ENCODE results near the gene ALDH6A1. TPM values are rescaled to one million over a fixed set of nuclear protein-coding genes. Genes with fewer than 3 reads are reported as not detected.
A peak's percentile ranks its signal among the peaks of the same experiment; 100 is the strongest.

ALDH6A1 gene
- total RNA-seq, 2 donors from 2014 or later: 31.5 to 46.8 TPM

DNA sequence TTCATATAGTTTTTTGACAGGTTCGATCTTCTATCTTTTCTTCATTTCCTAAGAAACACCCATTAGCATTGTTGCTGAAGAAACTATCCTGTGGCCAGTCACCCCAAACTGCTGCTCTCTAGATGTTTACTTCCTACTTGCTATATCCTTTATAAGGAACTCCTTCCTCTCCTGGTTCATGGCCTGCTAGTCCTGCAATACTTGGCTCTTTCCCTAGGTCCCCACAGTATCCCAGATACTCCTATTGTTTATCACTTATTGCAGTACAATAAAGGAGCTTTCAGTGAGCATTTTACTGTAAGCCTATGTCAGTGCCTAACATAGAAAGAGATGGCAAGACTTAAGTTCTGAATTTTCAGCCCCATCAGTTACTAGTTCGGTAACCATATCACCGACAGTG is 2.8 kb downstream of the ALDH6A1 start:
- H3K4me1 Mint-ChIP-seq (ENCODE audit: low read depth): peaks cover 30% of the 10 kb centered on the region
- ATAC-seq (replicated peaks in 1 of 2) (no peak), DNase-seq (no peak)
- H3K4me3 Mint-ChIP-seq: no peak overlapping the region
- H3K9me3 Mint-ChIP-seq: no peaks in the 10 kb centered on the region
- H3K36me3 Mint-ChIP-seq (ENCODE audit: insufficient read depth in 2 of 2): peaks cover 0 to 3% of the 10 kb centered on the region in 2 donors
- H3K27ac Mint-ChIP-seq: no peak overlapping the region
- H3K27me3 Mint-ChIP-seq (ENCODE audit: low read depth): no peaks in the 10 kb centered on the region

DNA sequence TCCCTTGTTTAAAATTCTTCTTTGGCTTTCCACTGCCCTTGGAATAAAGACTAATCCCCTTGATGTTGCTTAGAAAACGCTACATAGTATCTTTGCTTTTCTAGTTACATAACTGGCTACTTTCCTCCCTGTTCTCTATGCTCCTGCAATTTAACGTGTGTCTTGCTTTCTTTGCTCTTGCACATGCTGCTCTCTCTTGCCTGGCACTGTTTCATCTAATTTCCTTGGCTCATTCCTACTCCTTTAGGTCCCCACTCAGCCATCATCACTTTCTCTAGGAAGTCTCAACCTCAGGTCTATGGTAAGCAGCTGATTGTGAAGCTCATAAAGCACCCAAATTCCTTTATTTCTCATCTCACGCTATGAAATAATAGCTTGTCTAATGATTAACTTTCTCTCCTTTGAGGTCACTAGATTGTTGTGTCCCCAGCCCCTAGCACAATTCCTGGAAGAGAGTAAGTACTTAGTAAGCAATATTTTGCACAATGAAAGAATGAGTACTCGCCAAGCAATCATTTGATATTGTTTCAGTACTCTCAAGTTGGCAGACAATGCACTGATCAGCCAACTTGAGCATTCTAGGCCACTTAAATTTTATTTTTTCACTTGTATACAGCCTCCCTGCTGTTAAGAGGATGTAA is 3.3 kb downstream of the ALDH6A1 start:
- ATAC-seq (replicated peaks in 1 of 2) (no peak), DNase-seq (no peak)
- H3K4me3 Mint-ChIP-seq: no peak overlapping the region
- H3K4me1 Mint-ChIP-seq (ENCODE audit: low read depth): peaks cover 24% of the 10 kb centered on the region
- H3K9me3 Mint-ChIP-seq: no peaks in the 10 kb centered on the region
- no peak overlapping the region for H3K27ac Mint-ChIP-seq
- H3K36me3 Mint-ChIP-seq (ENCODE audit: insufficient read depth in 2 of 2): peaks cover 0 to 3% of the 10 kb centered on the region in 2 donors
- no peaks in the 10 kb centered on the region for H3K27me3 Mint-ChIP-seq (ENCODE audit: low read depth)

DNA sequence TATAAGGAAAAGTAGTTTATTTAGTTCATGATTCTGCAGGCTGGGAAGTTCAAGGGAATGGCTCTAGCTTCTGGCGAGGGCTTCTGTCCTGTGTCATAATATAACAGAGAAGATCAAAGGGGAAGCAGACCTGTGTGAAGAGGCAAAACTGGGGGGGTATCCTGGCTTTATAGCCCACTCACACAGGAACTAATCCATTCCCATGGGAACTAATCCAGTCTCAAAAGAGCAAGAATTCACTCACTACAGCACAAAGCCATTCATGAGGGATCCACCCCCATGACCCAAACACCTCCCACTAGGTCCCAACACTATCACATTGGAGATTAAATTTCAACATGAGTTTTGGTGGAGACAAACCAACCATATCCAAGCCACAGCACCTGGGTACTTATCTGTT is 6.9 kb downstream of the ALDH6A1 start:
- Mint-ChIP-seq H3K27ac (no peak overlapping the region), H3K36me3 (ENCODE audit: insufficient read depth in 2 of 2) (no peaks in the 10 kb centered on the region), H3K4me1 (ENCODE audit: low read depth) (no peaks in the 10 kb centered on the region), H3K27me3 (ENCODE audit: low read depth) (no peaks in the 10 kb centered on the region), H3K9me3 (no peaks in the 10 kb centered on the region), H3K4me3 (no peak overlapping the region)
- no peak for DNase-seq
- ATAC-seq (replicated peaks in 1 of 2): no peak

DNA sequence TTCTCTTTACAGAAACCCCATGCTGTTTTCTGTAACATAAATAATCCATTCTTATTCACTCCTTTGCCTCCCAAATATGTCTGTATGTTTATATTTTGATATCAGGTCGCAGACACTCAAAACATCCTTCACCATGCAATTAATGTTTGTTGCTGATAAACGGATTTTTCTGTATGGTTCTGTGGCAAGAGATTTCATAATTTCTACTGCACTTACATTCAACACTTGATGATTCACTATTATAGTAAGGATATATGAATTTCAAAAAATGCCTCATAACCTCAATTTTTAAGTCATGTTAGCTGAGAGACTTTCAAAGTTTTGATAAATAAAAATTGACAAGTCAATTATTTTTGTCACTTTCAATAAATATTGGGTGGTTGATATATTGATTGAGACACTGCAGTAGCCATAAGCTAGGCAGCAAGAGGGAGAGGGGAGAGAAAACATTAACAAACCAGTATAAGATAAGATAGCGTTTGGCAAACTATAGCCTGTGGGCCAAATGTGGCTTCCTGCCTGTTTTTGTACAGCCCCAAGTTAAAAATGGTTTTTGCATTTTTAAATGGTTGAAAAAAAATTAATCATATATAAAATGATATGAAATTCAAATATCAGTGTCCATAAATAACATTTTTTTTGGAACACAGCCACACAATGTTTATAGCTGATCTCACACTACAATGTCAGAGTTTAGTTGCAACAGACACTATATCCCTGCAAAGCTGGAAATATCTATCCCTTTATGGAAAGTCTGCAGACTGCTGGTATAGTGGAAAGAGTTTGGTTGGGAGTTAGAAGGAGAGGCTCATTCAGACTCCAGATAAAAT is 18.3 kb downstream of the ALDH6A1 start:
- Mint-ChIP-seq H3K4me3 (no peak overlapping the region), H3K36me3 (ENCODE audit: insufficient read depth in 2 of 2) (peaks cover 0 to 8% of the 10 kb centered on the region in 2 donors), H3K27ac (no peak overlapping the region), H3K27me3 (ENCODE audit: low read depth) (no peaks in the 10 kb centered on the region), H3K9me3 (no peaks in the 10 kb centered on the region), H3K4me1 (ENCODE audit: low read depth) (peaks cover 8% of the 10 kb centered on the region)
- DNase-seq (no peak), ATAC-seq (replicated peaks in 1 of 2) (no peak)

DNA sequence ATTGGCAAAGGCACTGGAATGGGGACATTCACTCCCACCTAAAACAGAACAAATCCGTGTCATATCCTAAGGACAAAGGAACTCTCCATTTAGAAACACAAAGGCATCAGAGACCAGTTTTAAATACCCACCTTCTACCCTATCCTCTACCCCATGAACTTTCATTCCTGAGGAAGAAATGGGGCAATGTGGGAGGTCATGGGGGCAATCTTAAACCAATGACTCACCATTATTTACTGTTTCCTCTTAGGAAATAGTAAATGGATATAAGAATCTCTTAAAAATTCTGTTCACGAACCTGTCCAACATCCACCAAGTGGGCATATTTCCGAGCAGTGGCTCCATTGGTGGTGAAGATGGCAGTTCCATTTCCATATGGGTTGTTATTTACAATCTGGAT is 19.4 kb downstream of the ALDH6A1 start:
- DNase-seq (no peak), ATAC-seq (replicated peaks in 1 of 2) (no peak)
- Mint-ChIP-seq H3K27ac (no peak overlapping the region), H3K27me3 (ENCODE audit: low read depth) (no peaks in the 10 kb centered on the region), H3K4me1 (ENCODE audit: low read depth) (peaks cover 8% of the 10 kb centered on the region), H3K9me3 (no peaks in the 10 kb centered on the region), H3K36me3 (ENCODE audit: insufficient read depth in 2 of 2) (peaks cover 0 to 13% of the 10 kb centered on the region in 2 donors), H3K4me3 (no peak overlapping the region)

DNA sequence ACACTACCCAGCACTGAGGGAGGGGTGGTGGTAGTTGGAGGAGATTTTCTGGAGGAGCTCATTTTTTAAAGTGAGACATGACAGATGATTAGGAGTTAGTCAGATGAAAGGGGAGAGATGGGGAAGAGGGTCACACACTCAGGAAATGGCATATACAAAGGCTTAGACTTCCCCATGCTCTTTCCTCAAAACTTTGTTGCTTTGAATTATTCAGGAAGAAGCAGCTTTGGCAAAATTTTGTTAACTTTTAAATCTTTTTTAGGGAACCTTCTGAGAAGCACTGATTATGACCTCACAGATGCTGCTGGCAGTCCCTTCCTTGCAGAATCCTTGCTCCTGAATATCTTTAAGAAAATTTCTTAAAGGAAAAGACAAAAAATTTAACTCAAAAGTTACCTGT is 19.8 kb downstream of the ALDH6A1 start:
- Mint-ChIP-seq H3K27me3 (ENCODE audit: low read depth) (no peaks in the 10 kb centered on the region), H3K27ac (no peak overlapping the region), H3K4me1 (ENCODE audit: low read depth) (peaks cover 8% of the 10 kb centered on the region), H3K36me3 (ENCODE audit: insufficient read depth in 2 of 2) (peaks cover 0 to 13% of the 10 kb centered on the region in 2 donors), H3K9me3 (no peaks in the 10 kb centered on the region), H3K4me3 (no peak overlapping the region)
- no peak for ATAC-seq (replicated peaks in 1 of 2)
- no peak for DNase-seq

DNA sequence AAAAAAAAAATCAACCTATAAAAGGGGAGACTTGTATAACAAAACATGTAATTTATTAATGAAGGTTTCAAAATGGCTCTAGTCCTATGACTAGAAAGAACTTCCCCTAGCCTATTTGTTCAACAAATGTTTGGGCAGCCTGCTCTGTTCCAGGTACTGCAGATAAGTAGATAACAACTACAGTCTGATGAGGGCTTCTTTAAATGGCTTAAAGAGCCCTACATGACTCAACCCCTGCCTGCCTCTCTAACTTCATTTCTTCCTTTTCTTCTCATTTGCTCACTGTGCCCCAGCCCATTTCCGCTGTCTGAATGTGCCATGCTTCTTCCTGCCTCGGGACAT is 21.5 kb downstream of the ALDH6A1 start:
- Mint-ChIP-seq H3K4me1 (ENCODE audit: low read depth) (peaks cover 8% of the 10 kb centered on the region), H3K27me3 (ENCODE audit: low read depth) (no peaks in the 10 kb centered on the region), H3K36me3 (ENCODE audit: insufficient read depth in 2 of 2) (peaks cover 0 to 15% of the 10 kb centered on the region in 2 donors), H3K9me3 (no peaks in the 10 kb centered on the region), H3K27ac (peak overlapping the region; percentile 4), H3K4me3 (no peak overlapping the region)
- ATAC-seq (replicated peaks in 1 of 2) (peak; percentile 53 to 54), DNase-seq (no peak)

DNA sequence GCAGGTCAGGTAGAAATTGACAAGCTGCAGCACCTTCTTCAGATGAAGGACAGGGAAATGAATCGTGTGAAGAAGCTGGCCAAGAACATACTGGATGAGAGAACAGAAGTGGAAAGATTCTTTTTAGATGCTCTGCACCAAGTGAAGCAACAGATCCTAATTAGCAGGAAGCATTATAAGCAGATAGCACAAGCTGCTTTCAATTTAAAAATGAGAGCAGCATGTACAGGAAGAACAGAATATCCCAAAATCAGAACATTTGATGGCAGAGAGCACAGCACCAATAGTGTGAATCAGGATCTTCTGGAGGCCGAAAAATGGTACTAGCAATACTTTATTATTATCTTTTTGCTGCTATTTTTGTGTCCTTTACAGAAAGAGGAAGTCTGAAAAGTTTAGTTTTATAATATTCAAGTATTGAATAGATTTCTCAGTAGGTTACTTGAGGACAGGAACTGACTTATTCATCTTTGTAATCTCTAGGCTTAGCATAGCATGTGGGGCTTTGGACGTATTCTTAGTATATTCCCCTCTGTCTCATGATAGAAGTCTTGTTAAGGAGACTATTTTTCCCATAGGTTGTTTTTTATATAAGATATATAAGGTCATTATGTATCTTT is 34.3 kb downstream of the ALDH6A1 start:
- Mint-ChIP-seq H3K27ac (no peak overlapping the region), H3K9me3 (no peaks in the 10 kb centered on the region), H3K4me3 (no peak overlapping the region), H3K36me3 (ENCODE audit: insufficient read depth in 2 of 2) (no peaks in the 10 kb centered on the region), H3K4me1 (ENCODE audit: low read depth) (no peaks in the 10 kb centered on the region), H3K27me3 (ENCODE audit: low read depth) (no peaks in the 10 kb centered on the region)
- DNase-seq: no peak
- ATAC-seq (replicated peaks in 1 of 2): no peak

DNA sequence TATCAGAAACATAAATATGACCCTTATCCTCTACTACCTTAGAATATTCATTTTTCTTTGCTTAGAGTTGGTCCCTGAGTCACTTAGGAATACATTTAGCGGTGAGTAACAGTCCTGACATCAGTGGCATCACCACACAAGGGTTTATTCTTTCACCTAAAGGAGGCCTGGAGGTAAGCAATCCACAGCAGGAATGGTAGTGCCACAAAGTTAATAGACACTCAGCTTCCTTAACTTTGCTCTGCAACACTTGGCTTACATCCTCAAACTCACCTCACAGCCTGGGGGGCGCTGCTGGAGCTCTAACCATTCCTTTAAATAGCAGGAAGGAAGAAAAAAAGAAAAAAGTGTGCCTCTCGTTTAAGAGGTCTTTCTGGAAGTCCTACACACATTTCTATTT is 36.0 kb downstream of the ALDH6A1 start:
- Mint-ChIP-seq H3K27ac (no peak overlapping the region), H3K27me3 (ENCODE audit: low read depth) (no peaks in the 10 kb centered on the region), H3K4me1 (ENCODE audit: low read depth) (no peaks in the 10 kb centered on the region), H3K36me3 (ENCODE audit: insufficient read depth in 2 of 2) (no peaks in the 10 kb centered on the region), H3K9me3 (no peaks in the 10 kb centered on the region), H3K4me3 (no peak overlapping the region)
- ATAC-seq (replicated peaks in 1 of 2) (no peak), DNase-seq (no peak)

DNA sequence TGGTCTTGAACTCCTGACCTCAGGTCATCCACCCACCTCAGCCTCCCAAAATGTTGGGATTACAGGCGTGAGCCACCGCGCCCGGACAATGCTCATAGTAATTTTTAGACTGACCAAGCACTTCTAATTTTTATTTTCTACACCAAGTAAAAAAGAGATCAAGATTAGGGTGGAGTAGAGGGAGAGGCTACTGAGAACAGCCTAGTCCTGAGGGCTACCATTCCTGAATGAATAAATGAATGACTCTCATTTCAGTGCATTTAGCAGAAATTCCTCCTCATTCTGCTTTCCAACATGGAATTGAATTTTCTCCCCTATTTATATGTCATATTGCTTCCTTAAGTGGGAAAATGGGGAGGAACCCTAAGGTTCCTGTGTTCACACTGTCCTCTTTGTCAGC is 38.7 kb downstream of the ALDH6A1 start:
- no peaks in the 10 kb centered on the region for H3K27me3 Mint-ChIP-seq (ENCODE audit: low read depth)

DNA sequence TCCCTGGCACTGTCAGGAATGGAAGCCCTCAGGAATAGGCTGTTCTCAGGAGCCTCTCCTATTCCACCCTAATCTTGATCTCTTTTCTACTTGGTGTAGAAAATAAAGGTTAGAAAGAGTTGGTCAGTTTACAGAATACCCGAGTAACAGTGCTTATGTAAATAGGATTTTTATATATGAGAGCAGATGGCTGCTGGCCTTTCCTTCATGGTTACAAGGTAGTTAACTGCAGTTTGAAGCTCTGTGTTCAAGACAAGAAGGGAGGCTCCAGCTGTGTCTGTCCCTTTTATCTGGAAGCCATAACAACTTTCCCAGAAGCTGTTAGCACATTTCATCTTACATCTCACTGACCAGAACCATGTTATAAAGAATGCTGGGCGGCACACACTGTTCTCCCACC is 42.0 kb downstream of the ALDH6A1 start:
- no peak for DNase-seq

More for the DNA sequence above, 38.7 kb downstream of the ALDH6A1 start:
- DNase-seq (no peak), ATAC-seq (replicated peaks in 1 of 2) (no peak)
- Mint-ChIP-seq H3K4me3 (no peak overlapping the region), H3K36me3 (ENCODE audit: insufficient read depth in 2 of 2) (no peaks in the 10 kb centered on the region), H3K4me1 (ENCODE audit: low read depth) (no peaks in the 10 kb centered on the region), H3K9me3 (no peaks in the 10 kb centered on the region), H3K27ac (no peak overlapping the region)

DNA sequence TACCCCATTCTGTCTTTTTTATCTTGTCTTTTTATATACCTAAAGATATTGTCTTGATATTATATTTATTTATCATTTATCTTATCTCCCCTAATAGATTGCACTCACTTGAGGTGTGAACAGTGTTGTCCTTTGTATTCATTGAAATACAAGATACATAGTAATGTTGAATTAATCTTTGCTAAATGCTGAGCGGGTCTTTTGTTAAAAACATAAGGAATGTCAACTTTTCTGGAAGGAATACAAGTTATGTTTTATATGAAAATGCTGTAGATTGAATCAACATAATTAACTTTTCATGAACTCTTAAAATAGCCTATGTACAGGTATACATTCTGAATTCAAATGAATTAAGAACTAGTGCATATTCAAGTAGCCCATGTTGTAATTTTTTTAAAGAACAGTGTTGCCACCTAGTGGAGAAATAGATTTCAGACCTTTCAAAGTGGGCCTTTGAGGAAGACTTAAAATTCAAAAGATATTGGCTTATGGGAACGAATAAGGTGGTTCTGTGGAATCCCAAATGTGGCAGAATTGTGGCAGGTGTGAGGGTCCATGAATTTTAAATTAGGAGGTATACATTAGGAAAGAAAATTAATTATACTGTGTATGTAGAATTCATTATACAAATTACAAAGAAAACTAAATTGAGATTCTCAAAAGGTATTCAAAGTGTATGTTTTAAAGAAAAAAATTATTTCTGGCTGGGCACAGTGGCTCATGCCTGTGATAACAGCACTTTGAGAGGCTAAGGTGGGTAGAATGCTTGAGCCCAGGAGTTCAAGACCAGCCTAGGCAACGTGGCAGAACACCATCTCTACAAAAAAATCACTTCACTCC is 46.0 kb downstream of the ALDH6A1 start:
- Mint-ChIP-seq H3K27me3 (ENCODE audit: low read depth) (no peaks in the 10 kb centered on the region), H3K36me3 (ENCODE audit: insufficient read depth in 2 of 2) (no peaks in the 10 kb centered on the region), H3K4me3 (no peak overlapping the region), H3K27ac (no peak overlapping the region), H3K4me1 (ENCODE audit: low read depth) (no peaks in the 10 kb centered on the region), H3K9me3 (no peaks in the 10 kb centered on the region)
- ATAC-seq (replicated peaks in 1 of 2): no peak
- DNase-seq: peak in 1 of 2 donors; percentile 21

More for the DNA sequence above, 42.0 kb downstream of the ALDH6A1 start:
- H3K36me3 Mint-ChIP-seq (ENCODE audit: insufficient read depth in 2 of 2): no peaks in the 10 kb centered on the region
- H3K27ac Mint-ChIP-seq: no peak overlapping the region
- no peaks in the 10 kb centered on the region for H3K27me3 Mint-ChIP-seq (ENCODE audit: low read depth)
- no peaks in the 10 kb centered on the region for H3K4me1 Mint-ChIP-seq (ENCODE audit: low read depth)
- no peak for ATAC-seq (replicated peaks in 1 of 2)
- no peaks in the 10 kb centered on the region for H3K9me3 Mint-ChIP-seq
- no peak overlapping the region for H3K4me3 Mint-ChIP-seq

DNA sequence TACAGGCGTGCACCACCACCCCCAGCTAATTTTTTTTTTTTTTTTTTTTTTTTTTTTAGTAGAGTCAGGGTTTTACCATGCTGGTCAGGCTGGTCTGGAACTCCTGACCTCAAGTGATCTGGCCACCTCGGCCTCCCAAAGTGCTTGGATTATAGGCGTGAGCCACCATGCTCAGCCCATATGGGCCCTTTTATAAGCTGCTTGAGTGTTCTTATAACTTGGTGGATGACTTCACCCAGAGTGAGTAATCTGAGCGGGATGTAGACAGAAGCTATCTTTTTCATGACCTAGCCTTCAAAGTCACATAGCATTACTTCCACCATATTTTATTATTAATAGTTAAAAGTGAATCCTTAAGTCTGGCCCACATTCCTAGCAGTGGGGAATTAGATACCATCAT is 48.7 kb downstream of the ALDH6A1 start:
- ATAC-seq (replicated peaks in 1 of 2): no peak
- no peaks in the 10 kb centered on the region for H3K36me3 Mint-ChIP-seq (ENCODE audit: insufficient read depth in 2 of 2)
- no peak overlapping the region for H3K4me3 Mint-ChIP-seq
- H3K27ac Mint-ChIP-seq: no peak overlapping the region
- no peaks in the 10 kb centered on the region for H3K9me3 Mint-ChIP-seq
- H3K4me1 Mint-ChIP-seq (ENCODE audit: low read depth): no peaks in the 10 kb centered on the region
- H3K27me3 Mint-ChIP-seq (ENCODE audit: low read depth): no peaks in the 10 kb centered on the region
- DNase-seq: no peak
